Epidermal melanocyte (primary cell): ENCODE data around the gene TECPR1.

ENCODE experiments used
- DNase-seq: peaks from one replicate; pipeline ENCODE4 v3.0.0; 2011; ENCODE audit warnings: low spot score; ENCODE audit not compliant: insufficient read length

TECPR1 gene

DNA sequence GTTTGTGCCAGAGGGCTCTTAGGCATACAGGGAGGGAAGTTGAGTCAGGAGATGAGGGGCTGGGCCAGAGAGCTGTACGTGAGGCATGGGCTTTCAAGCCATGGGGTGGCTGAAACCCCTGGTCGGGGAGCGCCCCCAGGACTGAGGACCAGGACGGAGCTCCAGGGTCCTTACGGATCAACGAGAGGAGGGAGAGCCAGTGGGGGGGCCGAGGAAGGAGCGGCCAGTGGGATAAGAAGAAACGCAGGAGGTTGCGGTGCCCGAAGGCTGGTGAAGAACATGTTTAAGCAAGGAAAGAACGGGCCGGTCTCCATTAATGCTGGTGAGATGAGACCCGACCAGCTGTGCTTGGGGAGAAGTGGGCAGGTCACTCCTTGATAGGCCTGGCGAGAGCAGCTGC is 84.4 kb downstream of the TECPR1 start:
- DNase-seq, result no peak

DNA sequence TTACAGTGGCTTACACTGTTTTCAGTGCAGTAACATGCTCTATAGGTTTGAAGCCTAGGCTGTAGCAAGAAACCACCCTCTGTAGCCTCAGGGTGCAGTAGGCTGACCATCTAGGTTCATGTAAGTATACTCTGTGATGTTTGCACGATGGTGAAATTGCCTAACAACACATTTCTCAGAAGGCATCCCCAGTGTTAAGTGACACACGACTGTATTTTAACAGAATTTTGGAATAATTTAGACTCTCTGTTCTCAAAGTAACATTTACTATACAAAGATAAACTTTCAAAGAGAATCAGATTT is 85.4 kb downstream of the TECPR1 start:
- no peak for DNase-seq

DNA sequence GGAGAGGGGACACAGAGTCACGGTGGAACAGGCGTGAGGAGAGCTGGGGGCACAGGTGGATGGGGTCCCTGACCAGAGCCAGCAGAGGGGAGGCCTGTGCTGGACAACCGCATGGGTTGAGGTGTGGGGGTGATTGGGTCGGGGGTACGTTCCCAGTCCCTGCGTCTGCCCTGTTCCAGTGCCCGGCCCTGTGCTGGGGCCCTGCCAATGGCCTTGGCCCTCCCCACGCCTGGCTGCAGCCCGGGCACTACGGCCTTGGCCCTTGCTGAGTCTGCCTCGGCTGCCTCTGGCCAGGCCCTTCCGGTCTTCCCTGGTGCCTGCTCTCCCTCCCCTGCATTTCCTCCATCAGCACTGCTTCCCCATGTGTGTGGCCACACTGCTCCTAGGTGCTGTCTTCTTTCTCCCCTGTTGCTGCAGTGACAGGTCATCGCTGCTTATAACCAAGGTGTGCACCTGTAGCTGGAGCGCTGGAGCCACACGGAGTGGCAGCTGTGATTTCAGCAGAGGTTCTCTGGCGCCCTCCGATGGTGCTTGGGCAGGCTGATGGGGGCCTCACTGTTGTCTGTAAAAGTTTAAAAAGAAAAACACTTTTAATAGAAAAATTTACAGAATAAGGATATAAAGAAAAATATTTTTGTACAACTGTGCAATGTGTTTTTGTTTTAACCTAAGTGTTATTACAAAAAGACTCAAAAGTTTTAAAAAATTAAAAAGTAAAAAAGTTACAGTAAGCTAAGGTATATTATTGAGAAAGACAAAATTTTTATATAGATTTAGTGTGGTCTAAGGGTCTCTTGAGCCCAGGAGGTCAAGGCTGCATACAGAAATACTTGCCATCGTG is 86.0 kb downstream of the TECPR1 start:
- no peak for DNase-seq
